ENCODE measurements around the gene PEG3. TPM values are rescaled to one million over a fixed set of nuclear protein-coding genes. Genes with fewer than 3 reads are reported as not detected.

PEG3 gene
- total and polyA plus RNA-seq, 9 of the 15 experiments (the other 6 are each of a cell fraction or from before 2014, with no cell fraction given), result 0.04 to 0.40 TPM; not detected in 7

DNA sequence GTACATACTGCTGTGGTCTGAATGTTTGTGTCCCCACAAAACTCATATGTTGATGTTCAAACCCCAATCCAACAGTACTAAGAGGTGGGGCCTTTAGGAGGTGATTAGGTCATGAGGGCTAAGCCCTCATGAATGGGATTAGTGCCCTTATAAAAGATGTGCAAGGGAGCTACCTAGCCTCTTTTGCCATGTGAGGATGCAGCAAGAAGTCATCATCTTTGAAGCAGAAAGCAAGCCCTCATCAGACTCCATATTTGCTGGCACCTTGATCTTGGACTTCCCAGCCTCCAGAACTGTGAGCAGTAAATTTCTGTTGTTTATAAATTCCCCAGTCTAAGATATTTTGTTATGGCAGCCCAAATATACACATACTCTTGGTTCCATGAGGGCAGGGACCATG is 33.9 kb downstream of the PEG3 start (continued):
- TF ChIP-seq ZBTB33 (CRISPR knock-in tag; IDR thresholded peaks at IDR 0.05), result no peak
- TF ChIP-seq DDX20 (tag; IDR thresholded peaks at IDR 0.05; ENCODE audit: low read depth), result no peak
- TF ChIP-seq NR1H2 (CRISPR knock-in tag; IDR thresholded peaks at IDR 0.05), result no peak

Small RNA genes lying within 50 kb of the gene (small RNA-seq; reads per million reads assigned to genes)
- gene AC006115.2, result not detected

Other genes starting within 250 kb of the PEG3 start
- 0.05 and 0.08 TPM in 2 replicates for gene ZNF71, start 245.4 kb downstream of the PEG3 start, total RNA-seq (2014; rRNA removed)
- 0.04 and 0.29 TPM in 2 replicates for gene ZNF71, start 245.4 kb downstream of the PEG3 start, total RNA-seq (2014; rRNA removed; fragmentation: Illumina TruSeq; extraction: Trizol)
- 0.04 and 0.07 TPM in 2 replicates for gene ZNF71, start 245.4 kb downstream of the PEG3 start, total RNA-seq (2015; rRNA removed; fragmentation: Illumina TruSeq; extraction: Trizol)
- gene ZNF71, start 245.4 kb downstream of the PEG3 start, total RNA-seq (2021), result 0.13 and 0.16 TPM in 2 replicates
- gene ZNF71, start 245.4 kb downstream of the PEG3 start, polyA plus RNA-seq (2011; rRNA removed), result 0.06 and 0.18 TPM in 2 replicates
- 0.22 TPM in 1 of 2 replicates, not detected in the other for gene ZNF71, start 245.4 kb downstream of the PEG3 start, polyA plus RNA-seq (2014; fragmentation: Illumina TruSeq; extraction: Trizol)
- not detected for gene ZNF71, start 245.4 kb downstream of the PEG3 start, polyA plus RNA-seq (2014; fragmentation: Nextera tagmentation; extraction: Ambion mirVana)
- 0.03 TPM in 1 of 2 replicates, not detected in the other for gene ZNF71, start 245.4 kb downstream of the PEG3 start, polyA plus RNA-seq (2014; rRNA removed)
- not detected in 2 replicates for gene SMIM17, start 197.6 kb downstream of the PEG3 start, total RNA-seq (2014; rRNA removed)
- gene SMIM17, start 197.6 kb downstream of the PEG3 start, total RNA-seq (2014; rRNA removed; fragmentation: Illumina TruSeq; extraction: Trizol), result not detected in 2 replicates
- not detected in 2 replicates for gene SMIM17, start 197.6 kb downstream of the PEG3 start, total RNA-seq (2015; rRNA removed; fragmentation: Illumina TruSeq; extraction: Trizol)
- gene SMIM17, start 197.6 kb downstream of the PEG3 start, total RNA-seq (2021), result not detected in 2 replicates
- not detected in 2 replicates for gene SMIM17, start 197.6 kb downstream of the PEG3 start, polyA plus RNA-seq (2011; rRNA removed)
- gene SMIM17, start 197.6 kb downstream of the PEG3 start, polyA plus RNA-seq (2014; fragmentation: Illumina TruSeq; extraction: Trizol), result not detected in 2 replicates
- not detected for gene SMIM17, start 197.6 kb downstream of the PEG3 start, polyA plus RNA-seq (2014; fragmentation: Nextera tagmentation; extraction: Ambion mirVana)
- not detected in 2 replicates for gene SMIM17, start 197.6 kb downstream of the PEG3 start, polyA plus RNA-seq (2014; rRNA removed)
- not detected in 2 replicates for gene ZNF835, start 169.0 kb downstream of the PEG3 start, total RNA-seq (2014; rRNA removed)
- not detected in 2 replicates for gene ZNF835, start 169.0 kb downstream of the PEG3 start, total RNA-seq (2014; rRNA removed; fragmentation: Illumina TruSeq; extraction: Trizol)
- gene ZNF835, start 169.0 kb downstream of the PEG3 start, total RNA-seq (2015; rRNA removed; fragmentation: Illumina TruSeq; extraction: Trizol), result not detected in 2 replicates
- not detected in 2 replicates for gene ZNF835, start 169.0 kb downstream of the PEG3 start, total RNA-seq (2021)
- gene ZNF835, start 169.0 kb downstream of the PEG3 start, polyA plus RNA-seq (2011; rRNA removed), result not detected in 2 replicates
- not detected in 2 replicates for gene ZNF835, start 169.0 kb downstream of the PEG3 start, polyA plus RNA-seq (2014; fragmentation: Illumina TruSeq; extraction: Trizol)
- not detected for gene ZNF835, start 169.0 kb downstream of the PEG3 start, polyA plus RNA-seq (2014; fragmentation: Nextera tagmentation; extraction: Ambion mirVana)
- gene ZNF835, start 169.0 kb downstream of the PEG3 start, polyA plus RNA-seq (2014; rRNA removed), result not detected in 2 replicates
- gene ZIM2, start within 50 bp of the PEG3 start, total RNA-seq (2014; rRNA removed), result not detected in 2 replicates
- gene ZIM2, start within 50 bp of the PEG3 start, total RNA-seq (2014; rRNA removed; fragmentation: Illumina TruSeq; extraction: Trizol), result not detected in 2 replicates
- not detected in 2 replicates for gene ZIM2, start within 50 bp of the PEG3 start, total RNA-seq (2015; rRNA removed; fragmentation: Illumina TruSeq; extraction: Trizol)
- not detected in 2 replicates for gene ZIM2, start within 50 bp of the PEG3 start, total RNA-seq (2021)
- not detected in 2 replicates for gene ZIM2, start within 50 bp of the PEG3 start, polyA plus RNA-seq (2011; rRNA removed)
- gene ZIM2, start within 50 bp of the PEG3 start, polyA plus RNA-seq (2014; fragmentation: Illumina TruSeq; extraction: Trizol), result not detected in 2 replicates
- gene ZIM2, start within 50 bp of the PEG3 start, polyA plus RNA-seq (2014; fragmentation: Nextera tagmentation; extraction: Ambion mirVana), result not detected
- not detected in 2 replicates for gene ZIM2, start within 50 bp of the PEG3 start, polyA plus RNA-seq (2014; rRNA removed)